GM13976 (cell line): ENCODE data around the gene CARNS1.

Experiments used
- DNase-seq: peaks from one replicate; pipeline ENCODE4 v3.0.0; 2012; ENCODE audit warnings: low spot score
- in situ Hi-C: fragments of 300-500 bp; cut with MboI; formaldehyde crosslinking; loops from one replicate; pipeline ENCODE4 v1.12.0; 2022; ENCODE audit warnings: low sequenced_read_pairs, mixed read lengths, inconsistent platforms; ENCODE audit not compliant: unreplicated experiment
- TF ChIP-seq, protein P1 (sequence below): IDR thresholded peaks from 2 replicates; pipeline ENCODE4 v1.5.1; 2012; ENCODE audit warnings: borderline replicate concordance, mild to moderate bottlenecking; ENCODE audit not compliant: insufficient read depth; ENCODE audit errors: extremely low read depth, missing control alignments, control extremely low read depth

Gene CARNS1

DNA sequence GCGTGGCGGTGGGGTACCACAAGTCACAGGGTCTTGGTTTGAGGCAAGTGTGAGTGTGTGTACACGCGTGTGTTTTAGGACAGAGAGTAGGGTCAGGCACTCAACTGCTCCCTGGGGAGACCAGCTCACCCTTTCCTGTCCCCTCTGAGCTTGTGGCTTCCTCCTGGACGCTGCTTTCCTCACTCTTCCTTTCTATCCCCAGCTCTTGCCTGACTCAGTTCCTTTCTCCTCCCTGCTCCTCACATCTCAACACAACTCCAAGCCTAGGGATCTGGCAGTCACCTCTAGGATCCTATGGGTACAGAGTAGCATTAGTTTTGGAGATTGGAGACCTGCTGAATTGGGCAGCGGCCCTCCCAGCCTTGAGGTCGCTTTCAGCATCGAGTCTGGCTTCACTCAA lies 46.2 kb upstream of the CARNS1 start:
- in situ Hi-C loops: no loop called here

DNA sequence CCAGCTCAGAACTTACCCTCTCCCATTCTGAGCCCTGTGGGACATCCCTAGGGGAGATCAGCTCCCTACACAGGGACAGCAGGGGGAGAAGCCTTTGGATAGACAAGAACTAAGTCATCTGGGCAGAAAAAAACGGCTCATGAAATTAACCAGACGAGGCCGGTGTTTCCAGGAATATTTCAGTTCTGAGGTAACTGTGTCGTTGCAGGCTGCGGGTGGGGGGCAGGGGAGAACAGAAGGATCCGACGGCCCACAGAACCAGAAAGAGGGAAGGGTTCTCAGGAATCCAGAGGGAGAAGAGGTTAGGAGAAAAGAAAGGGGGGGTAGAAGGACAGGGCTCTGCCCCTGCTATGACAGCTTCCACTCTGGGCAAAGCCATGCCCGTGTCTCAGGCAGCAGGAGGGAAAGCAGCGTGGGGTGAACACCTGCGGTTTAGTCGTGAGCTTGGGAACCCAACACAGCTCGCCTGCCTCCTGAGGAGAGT lies 45.6 kb upstream of the CARNS1 start:
- in situ Hi-C loops: no loop called here
- DNase-seq: no peak
- TF ChIP-seq, protein P1, sequence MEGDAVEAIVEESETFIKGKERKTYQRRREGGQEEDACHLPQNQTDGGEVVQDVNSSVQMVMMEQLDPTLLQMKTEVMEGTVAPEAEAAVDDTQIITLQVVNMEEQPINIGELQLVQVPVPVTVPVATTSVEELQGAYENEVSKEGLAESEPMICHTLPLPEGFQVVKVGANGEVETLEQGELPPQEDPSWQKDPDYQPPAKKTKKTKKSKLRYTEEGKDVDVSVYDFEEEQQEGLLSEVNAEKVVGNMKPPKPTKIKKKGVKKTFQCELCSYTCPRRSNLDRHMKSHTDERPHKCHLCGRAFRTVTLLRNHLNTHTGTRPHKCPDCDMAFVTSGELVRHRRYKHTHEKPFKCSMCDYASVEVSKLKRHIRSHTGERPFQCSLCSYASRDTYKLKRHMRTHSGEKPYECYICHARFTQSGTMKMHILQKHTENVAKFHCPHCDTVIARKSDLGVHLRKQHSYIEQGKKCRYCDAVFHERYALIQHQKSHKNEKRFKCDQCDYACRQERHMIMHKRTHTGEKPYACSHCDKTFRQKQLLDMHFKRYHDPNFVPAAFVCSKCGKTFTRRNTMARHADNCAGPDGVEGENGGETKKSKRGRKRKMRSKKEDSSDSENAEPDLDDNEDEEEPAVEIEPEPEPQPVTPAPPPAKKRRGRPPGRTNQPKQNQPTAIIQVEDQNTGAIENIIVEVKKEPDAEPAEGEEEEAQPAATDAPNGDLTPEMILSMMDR: no peak

More for the DNA sequence above, 46.2 kb upstream of the CARNS1 start:
- no peak for DNase-seq
- TF ChIP-seq, protein P1: no peak

DNA sequence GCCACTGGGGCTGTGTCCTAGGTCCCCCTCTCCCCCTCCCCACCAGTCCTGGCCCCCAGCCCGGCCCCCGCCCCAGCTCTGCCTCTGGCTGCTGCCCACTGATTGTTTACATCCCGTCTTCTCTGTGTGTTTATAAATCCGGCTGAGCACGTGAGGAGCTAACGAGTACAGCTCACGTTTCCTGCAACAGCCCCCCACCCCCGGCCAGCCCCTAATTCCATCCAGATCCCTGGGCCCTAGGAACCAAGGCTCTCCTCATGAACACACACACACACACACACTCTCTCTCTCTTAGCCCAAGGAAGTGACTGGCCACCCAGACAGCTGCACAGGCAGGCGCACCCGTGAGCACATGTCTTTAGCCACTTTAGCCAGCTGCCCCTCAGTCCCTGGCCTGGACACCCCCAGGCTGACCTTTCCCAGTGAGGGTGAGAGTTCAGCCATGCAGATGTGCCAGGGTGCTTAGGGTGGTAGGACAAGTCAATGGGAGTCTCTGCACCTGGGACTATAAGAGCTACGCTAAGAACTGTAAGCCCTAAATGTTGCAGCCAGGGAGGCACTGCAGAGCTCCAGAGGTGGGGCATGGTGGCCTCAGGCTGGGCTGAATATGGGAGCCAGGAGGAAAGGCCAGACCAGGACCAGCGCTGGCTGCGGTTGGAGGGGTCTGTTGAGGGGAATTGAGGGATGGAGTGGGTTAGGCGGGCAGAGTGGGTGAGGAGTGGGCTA lies 45.0 kb upstream of the CARNS1 start:
- TF ChIP-seq, protein P1: no peak
- no peak for DNase-seq
- in situ Hi-C loops: no loop called here

DNA sequence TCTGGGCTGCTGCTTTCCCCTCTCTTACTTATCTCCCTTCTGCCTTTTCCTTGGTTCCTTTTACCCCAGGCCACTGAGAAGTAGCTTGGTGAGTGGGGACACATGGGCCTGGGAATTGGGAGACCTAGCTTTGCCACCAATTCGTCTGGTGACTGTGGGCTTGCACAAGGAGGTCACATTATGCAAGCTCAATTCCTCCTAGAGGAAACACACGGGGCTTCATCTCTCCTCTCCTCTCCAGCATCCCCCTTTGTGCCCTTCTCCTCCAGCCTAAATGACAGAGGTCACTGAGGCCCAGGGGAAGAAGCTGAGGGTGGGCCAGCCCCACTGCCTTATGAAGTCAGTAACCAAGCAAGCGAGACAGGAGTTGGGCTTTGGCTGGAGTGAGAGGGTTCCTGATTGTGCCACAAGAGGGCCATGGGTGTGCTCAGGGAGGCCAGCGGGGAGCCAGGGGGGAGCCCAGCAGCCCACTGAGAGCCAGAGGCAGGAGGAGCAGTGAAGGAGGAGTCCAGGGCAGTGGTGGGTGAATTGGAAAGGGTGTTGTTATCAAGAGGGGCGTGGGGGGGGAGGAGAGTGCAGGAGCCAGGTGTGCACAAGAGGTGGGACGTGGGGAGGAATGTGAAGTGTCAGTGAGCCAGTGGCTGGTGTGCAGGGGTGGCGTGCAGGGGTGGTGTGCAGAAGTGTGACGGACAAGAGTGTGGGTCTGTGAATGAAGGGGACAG lies 44.1 kb upstream of the CARNS1 start:
- TF ChIP-seq, protein P1: peak; percentile 8
- in situ Hi-C loops: no loop called here
- peak; percentile 70 for DNase-seq

DNA sequence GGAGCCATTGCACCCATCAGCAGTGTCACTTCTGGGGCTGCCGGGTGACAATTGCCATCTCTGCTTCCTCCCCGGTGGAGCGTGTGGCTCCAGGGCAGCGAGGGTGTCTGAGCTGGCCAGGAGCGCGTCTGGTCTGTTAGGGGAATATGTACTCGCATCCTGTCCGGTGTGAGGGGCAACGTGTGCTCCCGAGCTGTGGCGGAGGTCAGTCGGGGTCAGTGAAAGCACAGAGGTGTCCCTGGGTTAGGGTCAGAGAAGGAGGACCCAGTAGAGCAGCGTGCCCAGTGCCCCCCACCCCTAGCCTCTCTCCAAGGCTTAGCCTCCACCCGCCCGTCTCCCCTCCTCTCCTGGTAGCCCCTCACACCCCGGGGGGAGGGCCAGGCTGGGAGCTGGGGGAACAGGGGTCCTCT lies 43.6 kb upstream of the CARNS1 start:
- TF ChIP-seq, protein P1: no peak
- in situ Hi-C loops: no loop called here
- DNase-seq: no peak

DNA sequence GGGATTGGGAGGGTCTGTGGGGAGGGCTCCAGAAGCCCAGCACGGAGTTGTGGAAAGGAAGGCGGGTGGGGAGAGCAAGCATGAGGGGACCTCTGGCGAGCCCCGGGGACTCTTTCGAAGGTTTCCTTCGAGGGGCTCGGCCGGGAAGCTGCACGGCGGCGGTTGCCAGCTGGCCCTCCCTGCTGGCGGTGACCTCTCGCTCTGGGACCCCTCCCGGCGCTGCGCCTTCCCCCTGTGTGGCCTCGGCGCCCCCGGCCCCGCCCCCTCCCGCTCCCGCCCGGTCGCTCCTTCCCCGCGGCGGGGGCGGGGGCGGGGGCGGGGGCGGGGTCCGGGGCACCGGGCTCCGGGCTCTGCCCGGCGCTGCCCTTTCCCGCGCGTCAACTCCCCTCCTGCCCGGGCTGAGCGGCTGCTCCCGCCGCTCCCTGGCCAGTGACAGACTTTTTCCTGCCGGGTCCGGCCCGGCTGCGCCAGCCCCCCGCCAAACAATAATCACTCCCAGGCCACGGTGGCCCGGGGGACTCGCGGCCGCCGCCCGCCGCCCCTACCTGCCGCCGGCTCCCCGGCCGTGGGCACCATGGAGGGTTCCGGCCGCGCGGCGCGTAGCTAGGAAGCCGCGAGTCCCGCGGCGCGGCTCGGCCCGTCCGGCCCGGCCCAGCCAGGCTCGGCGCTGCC lies 43.0 kb upstream of the CARNS1 start:
- peak; percentile 64 for DNase-seq
- in situ Hi-C loops: no loop called here
- TF ChIP-seq, protein P1: no peak
